ENCODE data around the gene MAP6. TPM values are rescaled to one million over a fixed set of nuclear protein-coding genes. Genes with fewer than 3 reads are reported as not detected.

Gene MAP6
- polyA plus RNA-seq, 1 experiment, result 1.5 TPM

- ChIA-PET CTCF (interaction anchor here (1.2 to 1.5 kb wide), 4 partner anchors 9 to 170 kb away, joined by 3 to 8 read pairs (median 4); partner anchors contain the start of gene SERPINH1), POLR2A (interaction anchor here (0.8 to 2.7 kb wide), 14 partner anchors 11 to 213 kb away, joined by 3 to 120 read pairs (median 5); partner anchors contain the start of genes GDPD5, KLHL35 and SERPINH1)
- DNase-seq (ENCODE audit: low read depth, low spot score), result no peak
- H3K27ac ChIP-seq (ENCODE audit: low read depth, low read length), result peak overlapping the region; percentile 67
- no peak overlapping the region; the same call in 1 of the 2 replicates for H3K4me3 ChIP-seq (ENCODE audit: low read depth, low read length)
- TF ChIP-seq, protein P1, sequence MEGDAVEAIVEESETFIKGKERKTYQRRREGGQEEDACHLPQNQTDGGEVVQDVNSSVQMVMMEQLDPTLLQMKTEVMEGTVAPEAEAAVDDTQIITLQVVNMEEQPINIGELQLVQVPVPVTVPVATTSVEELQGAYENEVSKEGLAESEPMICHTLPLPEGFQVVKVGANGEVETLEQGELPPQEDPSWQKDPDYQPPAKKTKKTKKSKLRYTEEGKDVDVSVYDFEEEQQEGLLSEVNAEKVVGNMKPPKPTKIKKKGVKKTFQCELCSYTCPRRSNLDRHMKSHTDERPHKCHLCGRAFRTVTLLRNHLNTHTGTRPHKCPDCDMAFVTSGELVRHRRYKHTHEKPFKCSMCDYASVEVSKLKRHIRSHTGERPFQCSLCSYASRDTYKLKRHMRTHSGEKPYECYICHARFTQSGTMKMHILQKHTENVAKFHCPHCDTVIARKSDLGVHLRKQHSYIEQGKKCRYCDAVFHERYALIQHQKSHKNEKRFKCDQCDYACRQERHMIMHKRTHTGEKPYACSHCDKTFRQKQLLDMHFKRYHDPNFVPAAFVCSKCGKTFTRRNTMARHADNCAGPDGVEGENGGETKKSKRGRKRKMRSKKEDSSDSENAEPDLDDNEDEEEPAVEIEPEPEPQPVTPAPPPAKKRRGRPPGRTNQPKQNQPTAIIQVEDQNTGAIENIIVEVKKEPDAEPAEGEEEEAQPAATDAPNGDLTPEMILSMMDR (IDR thresholded peaks at IDR 0.05; ENCODE audit: low read depth, low read length), result no peak
- H3K27me3 ChIP-seq (ENCODE audit: control insufficient read depth, insufficient read depth, low read length), result no peaks in the 10 kb centered on the region
- H3K9me3 ChIP-seq (ENCODE audit: control insufficient read depth, insufficient read depth, low read length), result no peaks in the 10 kb centered on the region
These were observed 115.0 kb downstream of the MAP6 start for GRCh38 chr11:75553889-75554257.

DNA sequence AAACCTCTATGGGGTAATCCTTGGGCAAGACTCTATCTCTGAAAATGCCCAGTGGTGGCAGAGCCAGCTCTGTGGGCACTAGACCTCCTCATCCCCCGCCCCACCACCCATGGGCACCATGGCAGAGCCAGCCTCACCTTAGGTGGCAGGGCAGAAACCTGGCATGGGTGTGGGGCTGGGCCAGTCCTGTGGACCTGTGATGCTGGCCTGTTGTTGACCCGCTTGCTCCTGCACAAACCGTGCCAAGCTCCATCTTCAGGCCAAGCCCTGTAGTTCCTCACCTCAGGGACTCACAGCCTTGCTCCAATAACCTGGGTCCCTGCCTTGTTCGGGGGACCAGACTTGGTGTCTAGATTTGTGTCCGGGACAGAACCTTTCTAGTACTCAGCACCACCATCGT is 115.7 kb downstream of the MAP6 start:
- DNase-seq (ENCODE audit: low read depth, low spot score), result no peak

DNA sequence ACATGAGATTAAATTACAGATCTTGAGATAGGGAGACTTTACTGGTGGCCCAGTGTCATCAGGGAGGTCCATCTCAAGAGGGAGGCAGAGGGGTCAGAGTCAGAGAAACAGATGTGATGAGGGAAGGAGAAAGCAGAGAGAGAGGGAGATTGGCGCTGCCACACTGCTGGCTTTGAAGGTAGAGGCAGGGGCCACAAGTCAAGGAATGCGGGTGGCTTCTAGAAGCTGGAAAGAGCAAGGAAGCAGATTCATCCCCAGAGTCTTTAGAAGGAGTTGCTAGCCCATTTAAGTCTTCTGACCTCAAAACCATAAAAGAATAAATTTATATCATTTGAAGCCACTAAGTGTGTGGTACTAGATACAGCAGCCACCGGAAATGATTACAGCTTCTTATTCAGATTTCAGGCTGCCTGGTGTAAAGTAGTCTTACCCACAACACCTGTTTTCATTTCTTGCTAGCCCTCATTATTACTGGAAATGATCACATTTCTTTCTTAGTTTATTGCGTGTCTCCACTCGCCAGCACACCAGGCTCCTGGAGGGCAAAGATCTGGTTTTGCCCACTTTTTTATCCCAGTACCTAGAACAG is 119.4 kb downstream of the MAP6 start:
- TF ChIP-seq, protein P1 (IDR thresholded peaks at IDR 0.05; ENCODE audit: low read depth, low read length), result no peak
- H3K27me3 ChIP-seq (ENCODE audit: control insufficient read depth, insufficient read depth, low read length), result no peaks in the 10 kb centered on the region
- no peak overlapping the region for H3K27ac ChIP-seq (ENCODE audit: low read depth, low read length)
- no peak overlapping the region for H3K4me3 ChIP-seq (ENCODE audit: low read depth, low read length)
- no peak for DNase-seq (ENCODE audit: low read depth, low spot score)
- CTCF ChIA-PET, result interaction anchor here (0.9 kb wide), 1 partner anchor 15 kb away, joined by 4 read pairs; no protein-coding TSS in a partner anchor
- no peaks in the 10 kb centered on the region for H3K9me3 ChIP-seq (ENCODE audit: control insufficient read depth, insufficient read depth, low read length)
- POLR2A ChIA-PET, result interaction anchor here (0.9 to 1.6 kb wide), 3 partner anchors 13 to 16 kb away, joined by 3 to 6 read pairs (median 4); partner anchors contain the start of gene SERPINH1

More for the DNA sequence above, 115.7 kb downstream of the MAP6 start:
- no peaks in the 10 kb centered on the region for H3K9me3 ChIP-seq (ENCODE audit: control insufficient read depth, insufficient read depth, low read length)
- H3K27ac ChIP-seq (ENCODE audit: low read depth, low read length), result no peak overlapping the region
- ChIA-PET POLR2A (interaction anchor here (1.1 to 2.7 kb wide), 5 partner anchors 12 to 125 kb away, joined by 4 to 120 read pairs (median 15); partner anchors contain the start of gene SERPINH1), CTCF (interaction anchor here (1.5 kb wide), 2 partner anchors 9 to 145 kb away, joined by 4 to 8 read pairs; partner anchors contain the start of gene SERPINH1)
- no peaks in the 10 kb centered on the region for H3K27me3 ChIP-seq (ENCODE audit: control insufficient read depth, insufficient read depth, low read length)
- no peak overlapping the region for H3K4me3 ChIP-seq (ENCODE audit: low read depth, low read length)
- TF ChIP-seq, protein P1 (IDR thresholded peaks at IDR 0.05; ENCODE audit: low read depth, low read length), result no peak

DNA sequence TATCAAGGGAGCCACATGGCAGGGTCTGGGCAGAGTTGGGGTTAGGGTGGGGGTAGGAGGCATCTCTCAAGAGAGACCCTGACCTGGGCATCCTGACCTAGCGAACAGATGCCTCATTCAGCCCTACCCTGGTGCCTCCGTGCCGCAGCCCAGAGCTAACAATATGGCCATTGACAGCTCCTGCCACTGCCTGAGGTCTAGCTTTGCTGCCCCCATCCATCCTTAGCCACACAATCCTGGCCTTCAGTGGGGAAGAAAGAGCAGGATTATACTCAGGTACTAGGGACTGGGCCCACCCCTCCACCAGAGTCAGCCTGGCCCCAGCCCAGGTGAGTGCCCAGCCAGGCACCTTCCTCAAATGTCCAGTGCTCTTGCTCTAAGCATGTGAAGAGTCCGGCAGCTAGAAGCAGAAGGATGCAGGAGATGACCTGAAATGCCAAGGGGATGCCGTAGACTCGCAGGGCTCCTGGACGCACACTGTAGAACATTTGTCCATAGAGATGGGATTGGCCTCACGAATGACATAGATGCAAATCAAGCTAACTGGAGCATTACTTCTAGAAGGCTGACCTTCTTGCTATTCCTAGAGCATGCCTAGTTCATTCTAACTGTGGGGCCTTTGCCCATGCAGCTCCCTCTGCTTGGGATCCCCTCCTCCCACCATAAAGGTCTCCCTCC is 120.1 kb downstream of the MAP6 start:
- Histone ChIP-seq H3K4me3 (ENCODE audit: low read depth, low read length) (no peak overlapping the region), H3K9me3 (ENCODE audit: control insufficient read depth, insufficient read depth, low read length) (no peaks in the 10 kb centered on the region), H3K27ac (ENCODE audit: low read depth, low read length) (no peak overlapping the region), H3K27me3 (ENCODE audit: control insufficient read depth, insufficient read depth, low read length) (no peaks in the 10 kb centered on the region)
- DNase-seq (ENCODE audit: low read depth, low spot score), result no peak
- CTCF ChIA-PET, result interaction anchor here (1.1 kb wide), 1 partner anchor 157 kb away, joined by 3 read pairs; no protein-coding TSS in a partner anchor
- POLR2A ChIA-PET, result interaction anchor here (0.8 to 1.6 kb wide), 4 partner anchors 14 to 28 kb away, joined by 3 to 6 read pairs (median 3); partner anchors contain the start of gene SERPINH1
- TF ChIP-seq, protein P1 (IDR thresholded peaks at IDR 0.05; ENCODE audit: low read depth, low read length), result no peak
